ENCODE data around the gene MYL9. TPM values are rescaled to one million over a fixed set of nuclear protein-coding genes. Genes with fewer than 3 reads are reported as not detected.

The MYL9 gene
- total and polyA plus RNA-seq, 2 experiments from 2014 or later = 172 to 681 TPM

- DNase-seq = no peak
- Histone ChIP-seq H3K9me3 (ENCODE audit: low read depth) (no peaks in the 10 kb centered on the region), H3K4me2 (ENCODE audit: unreplicated experiment) (no peak overlapping the region), H3K79me2 (ENCODE audit: insufficient read depth) (0 out of 2 replicates have a peak, but pooled peaks cover 3% of the 10 kb centered on the region), H3K9me2 (ENCODE audit: insufficient read depth) (no peaks in the 10 kb centered on the region), H2AFZ (no peak overlapping the region), H3K4me1 (ENCODE audit: insufficient read depth) (peaks cover 10% of the 10 kb centered on the region), H3F3A (ENCODE audit: insufficient read depth) (no peaks in the 10 kb centered on the region), H3K36me3 (ENCODE audit: low read depth) (no peaks in the 10 kb centered on the region), H3K9ac (no peak overlapping the region), H3K27me3 (replicated peaks; ENCODE audit: insufficient read depth) (no peaks in the 10 kb centered on the region), H4K20me1 (ENCODE audit: insufficient read depth) (no peaks in the 10 kb centered on the region), H3K27ac (no peak overlapping the region), H3K4me3 (no peak overlapping the region)
- in situ Hi-C loops (cut with MboI) = no loop called here
- 76 to 83% methylated on average over 4 of the region's 4 CpGs for WGBS, 2 experiments (ENCODE audit: low coverage in 1 of 2, low lambda C conversion rate in 2 of 2, missing lambda C conversion rate in 2 of 2)
- TF ChIP-seq EZH2 (IDR thresholded peaks at IDR 0.05; ENCODE audit: insufficient read depth, poor library complexity, severe bottlenecking) = no peak
- TF ChIP-seq EZH2phosphoT487 (IDR thresholded peaks at IDR 0.05; ENCODE audit: insufficient read depth, low read depth) = no peak
These were observed 41.0 kb downstream of the MYL9 start for GRCh38 chr20:36582322-36582721.

DNA sequence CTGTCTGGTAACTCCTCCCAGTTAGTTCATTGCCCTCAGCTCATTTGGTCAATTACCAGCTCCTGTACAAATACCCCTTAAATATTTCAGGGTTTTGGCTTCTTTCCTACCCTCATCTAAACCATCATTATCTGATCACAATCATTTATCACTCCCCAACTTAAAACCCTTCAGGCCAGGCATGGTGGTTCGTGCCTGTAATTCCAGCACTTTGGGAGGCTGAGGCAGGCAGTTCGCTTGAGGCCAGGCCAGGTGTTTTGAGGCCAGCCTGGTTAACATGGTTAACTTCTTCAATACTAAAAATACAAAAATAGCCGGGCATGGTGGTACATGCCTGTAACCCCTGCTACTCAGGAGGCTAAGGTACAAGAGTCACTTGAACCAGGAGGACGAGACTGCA lies 41.5 kb downstream of the MYL9 start:
- no peak for TF ChIP-seq EZH2phosphoT487 (IDR thresholded peaks at IDR 0.05; ENCODE audit: insufficient read depth, low read depth)
- no peaks in the 10 kb centered on the region for H3K9me2 ChIP-seq (ENCODE audit: insufficient read depth)
- no peak overlapping the region for H3K4me3 ChIP-seq
- 96 to 98% methylated on average over 4 of the region's 4 CpGs for whole genome bisulfite sequencing, 2 experiments (ENCODE audit: low coverage in 1 of 2, low lambda C conversion rate in 2 of 2, missing lambda C conversion rate in 2 of 2)
- no peak overlapping the region for H3K27ac ChIP-seq
- H3K79me2 ChIP-seq (ENCODE audit: insufficient read depth) = 0 out of 2 replicates have a peak, but pooled peaks cover under 1% of the 10 kb centered on the region
- no peaks in the 10 kb centered on the region for H3K9me3 ChIP-seq (ENCODE audit: low read depth)
- H3K27me3 ChIP-seq (replicated peaks; ENCODE audit: insufficient read depth) = no peaks in the 10 kb centered on the region
- no peak overlapping the region for H3K4me2 ChIP-seq (ENCODE audit: unreplicated experiment)
- H2AFZ ChIP-seq = no peak overlapping the region
- peaks cover 10% of the 10 kb centered on the region for H3K4me1 ChIP-seq (ENCODE audit: insufficient read depth)
- DNase-seq = no peak
- no peaks in the 10 kb centered on the region for H3F3A ChIP-seq (ENCODE audit: insufficient read depth)
- in situ Hi-C loops (cut with MboI) = no loop called here
- no peak overlapping the region for H3K9ac ChIP-seq
- H4K20me1 ChIP-seq (ENCODE audit: insufficient read depth) = no peaks in the 10 kb centered on the region
- H3K36me3 ChIP-seq (ENCODE audit: low read depth) = no peaks in the 10 kb centered on the region

DNA sequence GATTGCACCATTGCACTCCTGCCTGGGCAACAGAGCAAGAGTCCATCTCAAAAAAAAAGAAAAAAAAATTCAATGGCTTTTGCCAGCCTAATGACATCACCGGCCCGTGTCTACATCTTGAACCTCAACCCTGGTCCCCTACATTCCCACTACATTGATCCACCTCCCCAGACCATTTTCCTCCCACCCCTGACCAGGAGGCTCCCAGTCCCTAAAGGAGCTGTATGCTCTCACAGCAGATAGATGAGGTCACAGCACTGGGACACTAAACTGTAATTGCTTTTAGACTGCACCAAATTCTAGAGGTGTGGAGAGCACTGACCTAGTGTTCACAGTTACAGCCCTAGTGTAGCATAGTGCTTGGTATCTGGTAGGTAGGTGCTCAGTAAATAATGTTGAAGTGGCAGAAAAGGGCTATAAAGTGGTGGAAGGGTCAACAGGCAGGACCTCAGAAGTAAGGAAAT lies 42.7 kb downstream of the MYL9 start:
- Histone ChIP-seq H3K27me3 (replicated peaks; ENCODE audit: insufficient read depth) (no peaks in the 10 kb centered on the region), H2AFZ (no peak overlapping the region), H3K79me2 (ENCODE audit: insufficient read depth) (no peaks in the 10 kb centered on the region), H3K27ac (no peak overlapping the region), H3K9me2 (ENCODE audit: insufficient read depth) (no peaks in the 10 kb centered on the region), H3K4me3 (no peak overlapping the region), H4K20me1 (ENCODE audit: insufficient read depth) (no peaks in the 10 kb centered on the region), H3F3A (ENCODE audit: insufficient read depth) (no peaks in the 10 kb centered on the region), H3K9ac (no peak overlapping the region), H3K36me3 (ENCODE audit: low read depth) (no peaks in the 10 kb centered on the region), H3K4me2 (ENCODE audit: unreplicated experiment) (no peak overlapping the region), H3K4me1 (ENCODE audit: insufficient read depth) (peaks cover 10% of the 10 kb centered on the region), H3K9me3 (ENCODE audit: low read depth) (no peaks in the 10 kb centered on the region)
- in situ Hi-C loops (cut with MboI) = no loop called here
- 100% methylated on average over 1 to 2 of the region's 2 CpGs for WGBS, 2 experiments (ENCODE audit: low coverage in 1 of 2, low lambda C conversion rate in 2 of 2, missing lambda C conversion rate in 2 of 2)
- TF ChIP-seq EZH2phosphoT487 (IDR thresholded peaks at IDR 0.05; ENCODE audit: insufficient read depth, low read depth) (no peak), EZH2 (IDR thresholded peaks at IDR 0.05; ENCODE audit: insufficient read depth, poor library complexity, severe bottlenecking) (no peak)
- no peak for DNase-seq

GRCh38 chr20:36585410-36586125 lies 44.2 kb downstream of the MYL9 start:
- Histone ChIP-seq H3K4me3 (no peak overlapping the region), H3K4me2 (ENCODE audit: unreplicated experiment) (no peak overlapping the region), H3K4me1 (ENCODE audit: insufficient read depth) (peaks cover 10% of the 10 kb centered on the region), H3K27me3 (replicated peaks; ENCODE audit: insufficient read depth) (no peaks in the 10 kb centered on the region), H3F3A (ENCODE audit: insufficient read depth) (no peaks in the 10 kb centered on the region), H3K9me3 (ENCODE audit: low read depth) (no peaks in the 10 kb centered on the region), H3K9me2 (ENCODE audit: insufficient read depth) (no peaks in the 10 kb centered on the region), H3K27ac (no peak overlapping the region), H3K79me2 (ENCODE audit: insufficient read depth) (no peaks in the 10 kb centered on the region), H3K36me3 (ENCODE audit: low read depth) (no peaks in the 10 kb centered on the region), H3K9ac (no peak overlapping the region), H4K20me1 (ENCODE audit: insufficient read depth) (no peaks in the 10 kb centered on the region), H2AFZ (no peak overlapping the region)
- TF ChIP-seq EZH2phosphoT487 (IDR thresholded peaks at IDR 0.05; ENCODE audit: insufficient read depth, low read depth) (no peak), EZH2 (IDR thresholded peaks at IDR 0.05; ENCODE audit: insufficient read depth, poor library complexity, severe bottlenecking) (no peak)
- DNase-seq = peak; percentile 86
- WGBS, 2 experiments (ENCODE audit: low coverage in 1 of 2, low lambda C conversion rate in 2 of 2, missing lambda C conversion rate in 2 of 2) = 50 to 56% methylated on average over 8 of the region's 8 CpGs
- in situ Hi-C loops (cut with MboI) = no loop called here

All from GM23248 (cell line).